GM12865 (cell line): ENCODE results near the gene GCSH.
A peak's percentile ranks its signal among the peaks of the same experiment; 100 is the strongest.

Experiments used
- DNase-seq: peaks from one replicate; pipeline ENCODE4 v3.0.0; 2010; ENCODE audit warnings: low read depth
- H3K4me3 ChIP-seq: 2 replicates; pipeline ENCODE4 v1.5.1; 2011; ENCODE audit warnings: mild to moderate bottlenecking, low read depth, low read length, control low read depth
- TF ChIP-seq, protein P1 (sequence below): IDR thresholded peaks from 2 replicates; pipeline ENCODE4 v1.5.1; 2011; ENCODE audit warnings: low read length, control low read depth, low read depth, inconsistent platforms; ENCODE audit not compliant: insufficient read depth; ENCODE audit errors: missing control alignments

Gene GCSH

GRCh38 chr16:81101702-81102101, 5.5 kb upstream of the GCSH start:
- TF ChIP-seq, protein P1, sequence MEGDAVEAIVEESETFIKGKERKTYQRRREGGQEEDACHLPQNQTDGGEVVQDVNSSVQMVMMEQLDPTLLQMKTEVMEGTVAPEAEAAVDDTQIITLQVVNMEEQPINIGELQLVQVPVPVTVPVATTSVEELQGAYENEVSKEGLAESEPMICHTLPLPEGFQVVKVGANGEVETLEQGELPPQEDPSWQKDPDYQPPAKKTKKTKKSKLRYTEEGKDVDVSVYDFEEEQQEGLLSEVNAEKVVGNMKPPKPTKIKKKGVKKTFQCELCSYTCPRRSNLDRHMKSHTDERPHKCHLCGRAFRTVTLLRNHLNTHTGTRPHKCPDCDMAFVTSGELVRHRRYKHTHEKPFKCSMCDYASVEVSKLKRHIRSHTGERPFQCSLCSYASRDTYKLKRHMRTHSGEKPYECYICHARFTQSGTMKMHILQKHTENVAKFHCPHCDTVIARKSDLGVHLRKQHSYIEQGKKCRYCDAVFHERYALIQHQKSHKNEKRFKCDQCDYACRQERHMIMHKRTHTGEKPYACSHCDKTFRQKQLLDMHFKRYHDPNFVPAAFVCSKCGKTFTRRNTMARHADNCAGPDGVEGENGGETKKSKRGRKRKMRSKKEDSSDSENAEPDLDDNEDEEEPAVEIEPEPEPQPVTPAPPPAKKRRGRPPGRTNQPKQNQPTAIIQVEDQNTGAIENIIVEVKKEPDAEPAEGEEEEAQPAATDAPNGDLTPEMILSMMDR = no peak
- H3K4me3 ChIP-seq = no peak overlapping the region
- DNase-seq = no peak

DNA sequence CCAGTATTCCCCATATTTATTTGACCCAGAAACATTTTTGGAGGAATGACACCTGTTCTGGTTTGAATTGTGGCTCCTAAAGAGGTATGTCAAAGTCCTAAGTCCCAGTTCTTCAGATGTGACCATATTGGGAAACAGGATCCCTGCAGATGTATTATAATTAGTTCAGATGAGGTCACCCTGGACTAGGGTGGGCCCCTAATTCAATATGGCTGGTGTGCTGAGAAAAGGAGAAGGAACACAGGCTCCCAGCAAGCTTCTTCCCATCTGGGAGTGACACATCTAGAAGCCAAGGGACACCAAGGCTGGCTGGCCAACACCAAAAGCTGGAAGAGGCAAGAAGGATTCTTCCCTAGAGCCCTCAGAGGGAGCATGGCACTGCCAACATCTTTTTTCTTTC, 3.8 kb upstream of the GCSH start:
- DNase-seq = no peak
- no peak overlapping the region for H3K4me3 ChIP-seq
- TF ChIP-seq, protein P1 = no peak

DNA sequence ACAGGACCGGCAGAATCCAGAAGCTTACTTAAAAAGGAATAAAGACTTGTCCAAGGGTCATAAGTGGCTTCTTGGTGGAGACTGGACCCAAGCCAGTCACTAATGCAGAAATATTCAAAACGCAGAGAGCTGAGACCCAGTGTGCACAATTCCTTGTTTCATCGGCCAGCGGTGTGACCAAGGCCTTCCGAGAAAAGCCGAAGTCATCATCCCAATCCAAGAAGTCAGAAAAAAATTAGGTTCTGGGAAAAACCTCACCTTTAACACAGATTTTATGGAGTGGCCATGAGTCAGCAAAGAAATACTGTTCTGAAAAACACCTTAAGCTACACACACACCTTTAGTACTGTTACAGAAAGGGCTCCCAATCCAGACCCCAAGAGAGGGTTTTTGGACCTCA, 1.0 kb upstream of the GCSH start:
- DNase-seq = no peak
- TF ChIP-seq, protein P1 = no peak
- H3K4me3 ChIP-seq = no peak overlapping the region

DNA sequence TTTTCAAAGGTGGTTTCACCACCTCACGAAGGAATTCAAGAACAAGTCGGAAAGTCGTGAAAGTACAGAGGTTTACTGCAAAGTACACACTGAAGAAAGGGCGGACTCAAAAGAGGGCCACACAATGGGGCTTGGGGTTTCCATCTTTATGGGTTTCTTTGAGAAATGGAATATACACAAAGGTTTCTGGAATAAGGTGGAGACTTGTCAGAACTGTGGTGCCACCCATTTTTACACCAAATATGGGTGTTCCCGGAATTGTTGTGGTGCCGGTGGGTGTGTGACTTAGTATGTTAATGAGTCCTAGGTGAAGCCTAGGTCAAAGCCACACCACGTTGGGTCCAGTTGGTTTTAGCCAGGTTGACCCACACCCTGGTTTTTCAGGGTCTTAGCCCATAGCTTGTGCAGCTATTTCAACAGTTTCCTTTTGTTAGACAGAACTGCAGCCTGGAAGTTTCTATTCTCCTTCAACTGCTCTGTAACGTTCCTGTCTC, 567 bp upstream of the GCSH start:
- DNase-seq = no peak
- TF ChIP-seq, protein P1 = no peak
- H3K4me3 ChIP-seq = peak overlapping the region; percentile 26

DNA sequence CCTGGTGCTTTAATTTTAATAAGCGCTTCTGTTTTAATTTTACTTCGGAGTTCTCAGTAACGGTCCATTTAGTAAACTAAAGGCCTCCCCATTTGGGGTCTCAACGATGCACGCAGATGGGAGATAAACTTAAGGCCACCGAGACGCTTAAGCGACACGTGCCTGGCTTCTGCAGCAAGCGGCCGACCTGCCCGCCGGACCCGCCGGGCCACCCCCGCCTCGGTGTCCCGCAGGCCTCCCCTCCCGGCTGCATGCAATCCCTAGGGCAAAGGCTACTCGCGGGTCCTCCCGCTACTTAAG, 592 bp downstream of the GCSH start:
- no peak for DNase-seq
- TF ChIP-seq, protein P1 = no peak
- peak overlapping the region; percentile 66 for H3K4me3 ChIP-seq

DNA sequence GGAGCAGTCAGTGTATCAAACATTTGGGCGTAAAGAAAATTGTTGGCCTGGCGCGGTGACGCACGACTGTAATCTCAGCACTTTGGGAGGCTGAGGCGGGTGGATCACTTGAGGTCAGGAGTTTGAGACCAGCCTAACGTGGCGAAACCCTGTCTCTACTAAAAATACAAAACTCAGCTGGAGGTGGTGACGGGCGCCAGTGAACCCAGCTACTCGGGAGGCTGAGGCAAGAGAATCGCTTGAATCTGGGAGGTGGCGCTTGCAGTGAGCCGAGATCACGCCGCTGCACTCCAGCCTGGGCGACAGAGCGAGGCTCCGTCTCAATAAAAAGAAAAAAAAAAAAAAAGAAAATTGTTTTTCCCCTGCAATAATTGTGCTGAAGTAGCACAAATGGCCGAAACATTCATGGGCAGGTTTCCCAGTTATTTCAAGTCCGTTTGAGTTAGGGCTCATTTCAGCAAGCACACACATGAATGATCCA, 1.4 kb downstream of the GCSH start:
- TF ChIP-seq, protein P1 = no peak
- H3K4me3 ChIP-seq = peak overlapping the region; percentile 66
- no peak for DNase-seq

- H3K4me3 ChIP-seq = no peak overlapping the region
- no peak for DNase-seq
- TF ChIP-seq, protein P1 = no peak
Measured at GRCh38 chr16:81088836-81089235, 7.4 kb downstream of the GCSH start.
